Heart left ventricle (tissue), 13 donors: ENCODE measurements around the gene HLA-DMA.

Experiments
- CTCF ChIP-seq, 12 donors: fragments of 200-600 bp; sonication (generic) in 4 of 12; IDR thresholded peaks; one replicate each; pipeline versions ENCODE4 v1.5.0 to v1.8.0; 2018 to 2022; ENCODE audit warnings: antibody characterized with exemption in 12 of 12, mild to moderate bottlenecking in 5 of 12
- POLR2A ChIP-seq, 2 donors: fragments of 450-650 bp; IDR thresholded peaks; one replicate each; pipeline ENCODE4 v1.6.1; 2017; ENCODE audit warnings: antibody characterized with exemption in 2 of 2, mild to moderate bottlenecking in 2 of 2, moderate library complexity in 2 of 2
- donor health status: ischemic (EF 13 %, LVEDD 7.1; RV severe dilation, severe dysfunction).
- donor health status: DM: no; HTN: yes; CAD: no.
- donor health status: DM: no; HTN: no; CAD: no.
- donor health status: ischemic (EF 25% LVEDD 6.9; RV normal size, moderate dysfunction).
- donor health status: ischemic (EF 25% LVEDD 5.7; RV mildly dilated, moderate dysfunction).
- donor health status: ischemic (EF 35%, LVEDD 5.7; RV mildly dilated, moderate dysfunction).
- donor health status: nonischemic (EF 11% LVEDD 7.7; RV severe dilation, severe dysfunction).
- donor health status: DM: yes; HTN: yes; CAD: no.
- donor health status: PGD.
- donor health status: ischemic (EF 29% LVEDD 5.4; RV normal size, mild dysfunction).
- donor health status: nonischemic (EF 23%, LVEDD 6.1; RV moderate dilation, normal function).

GRCh38 chr6:32995448-32995847 is 42.6 kb upstream of the HLA-DMA start:
- no peak for TF ChIP-seq CTCF (IDR thresholded peaks at IDR 0.05)
- no peak for TF ChIP-seq POLR2A (IDR thresholded peaks at IDR 0.05)
